B cell (primary cell): ENCODE data around the gene ARHGEF26. TPM values are rescaled to one million over a fixed set of nuclear protein-coding genes. Genes with fewer than 3 reads are reported as not detected.

Experiments
- ATAC-seq: fragments of 200-7000 bp; cut with Tn5 transposase; one replicate; pipeline ENCODE4 v1.10.0; 2021; ENCODE audit warnings: low read depth, mild to moderate bottlenecking, moderate number of reproducible peaks, moderate library complexity
- CTCF ChIA-PET: fragments of 350-600 bp; sonication (Branson Sonifier 250); formaldehyde crosslinking; loops from one replicate; lab custom pipeline; 2021; ENCODE audit warnings: antibody characterized with exemption, inconsistent platforms; lab: Charles Lee
- POLR2A ChIA-PET: fragments of 350-600 bp; sonication (Branson Sonifier 250); formaldehyde crosslinking; loops from one replicate; lab custom pipeline; 2021; ENCODE audit warnings: antibody characterized with exemption; lab: Charles Lee
- DNase-seq: peaks from one replicate; pipeline ENCODE4 v3.0.0; 2013
- H2AFZ ChIP-seq: 2 replicates; pipeline ENCODE4 v1.6.1; 2012; ENCODE audit warnings: mild to moderate bottlenecking, low read depth, low read length; ENCODE audit not compliant: insufficient read depth, poor library complexity, severe bottlenecking
- H3K27ac ChIP-seq, 2 donors: 1 replicate in 1 of 2; 2 replicates in 1 of 2; pipeline ENCODE4 v1.5.1; 2012 to 2013; ENCODE audit warnings: low read length in 2 of 2, mild to moderate bottlenecking in 2 of 2, moderate library complexity in 1 of 2
- H3K27me3 ChIP-seq, 4 experiments: fragments of 200-600 bp in 1 of 4; sonication (generic) in 1 of 4; replicated peaks in 1 of 4; 1 replicate in 2 of 4; 2 replicates in 2 of 4; pipeline versions ENCODE4 v1.6.1 to v1.7.0; 2013 to 2016; ENCODE audit warnings: low read length in 3 of 4, mild to moderate bottlenecking in 2 of 4, mixed read lengths in 1 of 4, moderate library complexity in 1 of 4; ENCODE audit not compliant: insufficient read depth in 4 of 4, control insufficient read depth in 3 of 4; ENCODE audit errors: control extremely low read depth in 1 of 4
- H3K36me3 ChIP-seq, 2 experiments: replicated peaks in 1 of 2; 1 replicate in 1 of 2; 2 replicates in 1 of 2; pipeline versions ENCODE4 v1.6.1 to v1.7.1; 2013; ENCODE audit warnings: low read length in 1 of 2; ENCODE audit not compliant: insufficient read depth in 2 of 2, control insufficient read depth in 1 of 2; ENCODE audit errors: control extremely low read depth in 1 of 2, extremely low read depth in 1 of 2
- H3K4me1 ChIP-seq, 2 donors: fragments of 200-600 bp in 1 of 2; sonication (generic) in 1 of 2; 1 replicate in 1 of 2; 2 replicates in 1 of 2; pipeline versions ENCODE4 v1.5.1 to v1.6.1; 2013 to 2017; ENCODE audit warnings: low read length in 2 of 2; ENCODE audit not compliant: control insufficient read depth in 2 of 2, insufficient read depth in 2 of 2
- H3K4me2 ChIP-seq: replicated peaks from 2 replicates; pipeline ENCODE3; 2012; ENCODE audit warnings: mild to moderate bottlenecking, low read depth, low read length; ENCODE audit not compliant: poor library complexity, severe bottlenecking
- H3K4me3 ChIP-seq, 5 experiments: fragments of 200-600 bp in 1 of 5; sonication (generic) in 1 of 5; 1 replicate in 3 of 5; 2 replicates in 2 of 5; pipeline versions ENCODE4 v1.5.1 to v1.7.0; 2011 to 2016; ENCODE audit warnings: low read length in 4 of 5, mild to moderate bottlenecking in 4 of 5, low read depth in 2 of 5, control low read depth in 1 of 5, moderate library complexity in 1 of 5; ENCODE audit not compliant: insufficient read depth in 1 of 5; ENCODE audit errors: control extremely low read depth in 1 of 5, extremely low read depth in 1 of 5
- H3K79me2 ChIP-seq: fragments of 200-600 bp; sonication (generic); one replicate; pipeline ENCODE4 v1.6.0; 2016; ENCODE audit warnings: low read length; ENCODE audit not compliant: control insufficient read depth, insufficient read depth
- H3K9ac ChIP-seq: fragments of 200-600 bp; sonication (generic); 2 replicates; pipeline ENCODE4 v1.6.1; 2017; ENCODE audit warnings: mild to moderate bottlenecking, low read length, moderate library complexity
- H3K9me3 ChIP-seq, 3 donors: one replicate each; pipeline versions ENCODE4 v1.6.1 to v1.7.1; 2013; ENCODE audit warnings: low read length in 2 of 3; ENCODE audit not compliant: control insufficient read depth in 2 of 3, insufficient read depth in 1 of 3; ENCODE audit errors: control extremely low read depth in 1 of 3
- H4K20me1 ChIP-seq: 2 replicates; pipeline ENCODE4 v1.6.0; 2012; ENCODE audit warnings: mild to moderate bottlenecking, low read length; ENCODE audit not compliant: insufficient read depth, control insufficient read depth, poor library complexity, severe bottlenecking
- H3K27ac Mint-ChIP-seq: one replicate; pipeline ENCODE4 v1.8.0; 2021; ENCODE audit warnings: mixed read lengths
- H3K27me3 Mint-ChIP-seq: one replicate; pipeline ENCODE4 v1.8.0; 2021; ENCODE audit warnings: mixed read lengths
- H3K4me1 Mint-ChIP-seq: one replicate; pipeline ENCODE4 v1.8.0; 2021; ENCODE audit warnings: mixed read lengths
- H3K4me3 Mint-ChIP-seq: one replicate; pipeline ENCODE4 v1.8.0; 2021; ENCODE audit warnings: mixed read lengths
- H3K9me3 Mint-ChIP-seq: one replicate; pipeline ENCODE4 v1.8.0; 2022; ENCODE audit warnings: mixed read lengths; ENCODE audit not compliant: insufficient read depth
- EZH2 ChIP-seq: IDR thresholded peaks from 2 replicates; pipeline ENCODE4 v1.6.1; 2012; ENCODE audit warnings: borderline replicate concordance, low read depth, mild to moderate bottlenecking, moderate library complexity, low read length; ENCODE audit not compliant: insufficient read depth, poor library complexity, severe bottlenecking
- WGBS: methylation state at CpG from one replicate; pipeline ENCODE4 v1.1.5; 2013; ENCODE audit warnings: missing lambda C conversion rate; ENCODE audit not compliant: insufficient coverage; 5-methylcytosine and 5-hydroxymethylcytosine counted together
- intact Hi-C: fragments of 100-400 bp; cut with micrococcal nuclease; formaldehyde crosslinking; loops from one replicate; pipeline ENCODE4 v1.10.0; 2022
- polyA plus RNA-seq: library from polyadenylated mRNA; depleted of rRNA; stranded (reverse); fragments of >200 nt; gene quantifications from 2 replicates; pipeline ENCODE4 v1.2.3, GENCODE V29; 2012
- total RNA-seq, 2 donors: library from RNA; stranded (reverse); fragments of 120-200 nt in 1 of 2; gene quantifications; 1 replicate in 1 of 2; 2 replicates in 1 of 2; pipeline versions ENCODE4 v1.2.3 to v1.2.4, GENCODE V29; 2013 to 2022
- TF ChIP-seq, protein P1 (sequence below): fragments of 200-600 bp; IDR thresholded peaks from one replicate; pipeline ENCODE4 v1.8.0; 2022; ENCODE audit warnings: antibody characterized with exemption, mild to moderate bottlenecking

Gene ARHGEF26
- total and polyA plus RNA-seq, 2 donors (not counting 1 experiment from before 2014, with no cell fraction given), result not detected

DNA sequence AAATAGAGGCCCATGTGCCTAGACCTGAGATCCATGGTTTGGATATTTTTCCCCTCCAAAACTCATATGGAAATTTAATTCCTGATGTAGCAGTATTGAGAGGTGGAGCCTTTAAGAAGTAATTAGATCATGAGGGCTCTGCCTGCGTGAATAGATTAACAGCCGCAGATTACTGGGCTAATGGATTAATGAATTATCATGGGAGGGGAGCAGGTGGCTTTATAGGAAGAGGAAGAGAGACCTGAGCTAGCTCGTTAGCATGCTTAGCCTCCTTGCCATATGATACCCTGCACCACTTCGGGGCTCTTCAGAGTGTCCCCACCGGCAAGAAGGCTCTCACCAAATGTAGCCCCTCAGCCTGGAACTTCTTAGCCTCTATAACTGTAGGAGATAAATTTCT is 15.8 kb downstream of the ARHGEF26 start:
- no peak overlapping the region for H3K4me2 ChIP-seq

GRCh38 chr3:154139996-154140436 is 18.8 kb downstream of the ARHGEF26 start:
- no peak overlapping the region for H2AFZ ChIP-seq
- H3K4me3 Mint-ChIP-seq, result no peak overlapping the region
- TF ChIP-seq, protein P1, sequence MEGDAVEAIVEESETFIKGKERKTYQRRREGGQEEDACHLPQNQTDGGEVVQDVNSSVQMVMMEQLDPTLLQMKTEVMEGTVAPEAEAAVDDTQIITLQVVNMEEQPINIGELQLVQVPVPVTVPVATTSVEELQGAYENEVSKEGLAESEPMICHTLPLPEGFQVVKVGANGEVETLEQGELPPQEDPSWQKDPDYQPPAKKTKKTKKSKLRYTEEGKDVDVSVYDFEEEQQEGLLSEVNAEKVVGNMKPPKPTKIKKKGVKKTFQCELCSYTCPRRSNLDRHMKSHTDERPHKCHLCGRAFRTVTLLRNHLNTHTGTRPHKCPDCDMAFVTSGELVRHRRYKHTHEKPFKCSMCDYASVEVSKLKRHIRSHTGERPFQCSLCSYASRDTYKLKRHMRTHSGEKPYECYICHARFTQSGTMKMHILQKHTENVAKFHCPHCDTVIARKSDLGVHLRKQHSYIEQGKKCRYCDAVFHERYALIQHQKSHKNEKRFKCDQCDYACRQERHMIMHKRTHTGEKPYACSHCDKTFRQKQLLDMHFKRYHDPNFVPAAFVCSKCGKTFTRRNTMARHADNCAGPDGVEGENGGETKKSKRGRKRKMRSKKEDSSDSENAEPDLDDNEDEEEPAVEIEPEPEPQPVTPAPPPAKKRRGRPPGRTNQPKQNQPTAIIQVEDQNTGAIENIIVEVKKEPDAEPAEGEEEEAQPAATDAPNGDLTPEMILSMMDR, result no peak
- TF ChIP-seq EZH2, result no peak
- no peak for DNase-seq
- no peaks in the 10 kb centered on the region for H4K20me1 ChIP-seq
- H3K79me2 ChIP-seq, result no peaks in the 10 kb centered on the region
- H3K9ac ChIP-seq, result no peak overlapping the region
- H3K4me1 ChIP-seq, result no peaks in the 10 kb centered on the region
- H3K4me1 Mint-ChIP-seq, result no peaks in the 10 kb centered on the region
- peaks cover 25% of the 10 kb centered on the region for H3K27me3 Mint-ChIP-seq
- H3K9me3 Mint-ChIP-seq, result no peaks in the 10 kb centered on the region
- H3K4me2 ChIP-seq, result no peak overlapping the region
- no peak overlapping the region for H3K27ac ChIP-seq
- no peaks in the 10 kb centered on the region for H3K36me3 ChIP-seq
- CTCF ChIA-PET, result interaction anchor here (0.6 kb wide), 1 partner anchor 1097 kb away, joined by 3 read pairs; no protein-coding TSS in a partner anchor
- WGBS, result 93% methylated on average over 3 of the region's 3 CpGs
- H3K4me3 ChIP-seq, result no peak overlapping the region
- POLR2A ChIA-PET, result no interaction called here
- no peaks in the 10 kb centered on the region for H3K27me3 ChIP-seq
- H3K9me3 ChIP-seq, result no peaks in the 10 kb centered on the region
- no peak overlapping the region for H3K27ac Mint-ChIP-seq
- intact Hi-C loops, result no loop called here
- no peak for ATAC-seq

More for the DNA sequence above, 15.8 kb downstream of the ARHGEF26 start:
- ChIA-PET POLR2A (no interaction called here), CTCF (no interaction called here)
- Histone ChIP-seq H3K27ac (no peak overlapping the region), H3K36me3 (no peaks in the 10 kb centered on the region), H3K4me1 (no peaks in the 10 kb centered on the region), H3K9ac (no peak overlapping the region), H3K9me3 (no peaks in the 10 kb centered on the region), H3K79me2 (no peaks in the 10 kb centered on the region), H2AFZ (no peak overlapping the region), H3K27me3 (peaks cover 0 to 2% (median 0%) of the 10 kb centered on the region in 4 experiments), H4K20me1 (no peaks in the 10 kb centered on the region), H3K4me3 (no peak overlapping the region)
- H3K9me3 Mint-ChIP-seq, result no peaks in the 10 kb centered on the region
- peaks cover 25% of the 10 kb centered on the region for H3K27me3 Mint-ChIP-seq
- no peak overlapping the region for H3K27ac Mint-ChIP-seq
- DNase-seq, result no peak
- TF ChIP-seq EZH2, result no peak
- TF ChIP-seq, protein P1, result no peak
- no peaks in the 10 kb centered on the region for H3K4me1 Mint-ChIP-seq
- WGBS, result 100% methylated on average over 2 of the region's 5 CpGs
- H3K4me3 Mint-ChIP-seq, result no peak overlapping the region
- intact Hi-C loops, result no loop called here
- no peak for ATAC-seq
